ENCODE results near the gene NDC80. TPM values are rescaled to one million over a fixed set of nuclear protein-coding genes. Genes with fewer than 3 reads are reported as not detected.

Gene NDC80
- total RNA-seq, 4 donors from 2014 or later: 0.57 to 2.2 (median 2.0) TPM; not detected in 1

DNA sequence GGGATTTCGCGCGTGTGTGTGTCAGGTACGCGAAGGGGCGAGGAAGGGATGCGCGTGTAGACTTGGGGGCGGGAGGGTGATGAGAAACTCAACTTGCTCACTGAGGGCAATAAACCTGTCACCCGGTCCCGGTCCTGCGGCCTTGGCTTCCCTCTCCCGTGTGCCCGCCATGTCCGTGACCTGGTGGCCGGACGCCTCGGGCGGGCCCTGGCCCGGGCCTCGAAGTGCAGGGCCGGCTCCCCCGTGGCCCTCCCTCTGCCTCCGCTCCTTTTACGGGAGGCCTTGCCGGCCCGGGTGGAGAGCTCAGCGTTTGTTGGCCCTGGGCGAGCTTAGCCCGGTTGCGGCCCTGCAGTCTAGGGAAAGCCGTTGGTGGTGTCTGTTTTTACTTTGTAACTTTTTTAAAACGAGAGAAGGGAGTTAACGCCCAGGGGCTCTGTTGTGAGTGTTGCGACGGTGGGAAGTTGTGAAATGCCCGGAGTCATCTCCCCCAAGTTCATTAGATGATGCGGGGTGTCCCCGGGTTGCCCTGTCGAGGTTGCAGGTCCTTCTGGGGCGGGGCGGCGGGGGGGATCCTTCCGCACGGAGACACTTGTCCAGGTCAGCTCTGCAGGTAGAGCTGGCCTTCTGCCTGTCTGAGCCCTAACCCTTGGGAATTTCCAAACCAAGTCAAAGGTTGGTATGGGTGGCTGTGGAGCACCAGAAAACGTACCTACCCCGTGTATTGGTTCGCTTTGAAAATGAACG lies 85.1 kb downstream of the NDC80 start:
- TF ChIP-seq, protein P1, sequence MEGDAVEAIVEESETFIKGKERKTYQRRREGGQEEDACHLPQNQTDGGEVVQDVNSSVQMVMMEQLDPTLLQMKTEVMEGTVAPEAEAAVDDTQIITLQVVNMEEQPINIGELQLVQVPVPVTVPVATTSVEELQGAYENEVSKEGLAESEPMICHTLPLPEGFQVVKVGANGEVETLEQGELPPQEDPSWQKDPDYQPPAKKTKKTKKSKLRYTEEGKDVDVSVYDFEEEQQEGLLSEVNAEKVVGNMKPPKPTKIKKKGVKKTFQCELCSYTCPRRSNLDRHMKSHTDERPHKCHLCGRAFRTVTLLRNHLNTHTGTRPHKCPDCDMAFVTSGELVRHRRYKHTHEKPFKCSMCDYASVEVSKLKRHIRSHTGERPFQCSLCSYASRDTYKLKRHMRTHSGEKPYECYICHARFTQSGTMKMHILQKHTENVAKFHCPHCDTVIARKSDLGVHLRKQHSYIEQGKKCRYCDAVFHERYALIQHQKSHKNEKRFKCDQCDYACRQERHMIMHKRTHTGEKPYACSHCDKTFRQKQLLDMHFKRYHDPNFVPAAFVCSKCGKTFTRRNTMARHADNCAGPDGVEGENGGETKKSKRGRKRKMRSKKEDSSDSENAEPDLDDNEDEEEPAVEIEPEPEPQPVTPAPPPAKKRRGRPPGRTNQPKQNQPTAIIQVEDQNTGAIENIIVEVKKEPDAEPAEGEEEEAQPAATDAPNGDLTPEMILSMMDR (IDR thresholded peaks at IDR 0.05; ENCODE audit: low read depth): no peak

DNA sequence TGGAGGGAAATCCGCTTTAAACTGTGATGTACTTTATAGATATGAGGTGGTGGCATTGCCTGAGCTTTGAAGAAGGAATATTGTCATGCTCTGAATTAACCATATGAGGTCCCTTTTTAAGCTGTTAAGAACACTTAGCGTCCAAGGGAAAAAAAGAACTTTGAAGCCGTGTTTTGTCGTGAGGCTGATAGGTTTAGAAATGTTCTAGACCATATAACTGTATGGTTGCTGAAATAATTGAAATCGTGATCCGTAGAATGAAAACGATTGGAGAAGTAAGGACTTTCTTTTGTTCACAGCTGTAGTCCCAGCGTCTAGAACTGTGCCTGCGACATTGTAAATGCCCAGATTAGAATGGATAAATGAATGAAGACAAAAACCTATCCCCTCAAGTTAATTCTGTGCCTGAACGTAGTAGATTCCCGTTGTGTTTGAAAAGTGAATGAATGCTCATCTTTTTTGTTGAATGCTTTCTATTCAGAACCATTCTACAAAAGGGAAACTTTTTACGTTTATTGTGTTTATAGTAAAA lies 85.7 kb downstream of the NDC80 start:
- TF ChIP-seq, protein P1 (IDR thresholded peaks at IDR 0.05; ENCODE audit: low read depth): no peak

DNA sequence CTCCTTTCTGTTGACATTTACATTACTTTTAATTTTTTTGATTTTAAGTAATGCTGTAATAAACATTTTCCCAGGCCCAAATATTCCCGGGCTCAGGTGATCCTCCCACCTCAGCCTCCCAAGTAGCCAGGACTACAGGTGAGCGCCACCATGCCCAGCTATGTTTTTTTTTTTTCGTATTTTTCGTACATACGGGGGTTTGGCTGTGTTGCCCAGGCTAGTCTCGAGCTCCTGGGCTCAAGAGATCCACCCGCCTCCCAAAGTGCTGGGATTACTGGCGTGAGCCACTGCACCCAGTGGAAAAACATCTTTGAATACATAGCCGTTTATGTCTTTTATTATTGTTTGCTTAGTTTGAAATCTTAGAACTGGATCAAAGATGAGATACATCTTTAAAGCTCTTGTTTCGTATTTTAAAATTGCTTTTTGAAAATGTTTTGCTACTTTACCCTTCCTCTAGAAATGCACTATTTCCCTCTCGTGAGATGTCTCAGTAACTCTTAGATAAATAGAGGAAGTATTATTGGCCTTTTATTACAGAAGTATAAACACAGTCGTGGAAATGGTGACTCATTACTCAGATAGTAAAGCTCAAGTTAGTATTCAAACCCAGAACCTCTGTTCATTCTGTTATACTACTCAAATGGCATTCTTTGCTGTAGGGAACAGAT lies 86.6 kb downstream of the NDC80 start:
- TF ChIP-seq, protein P1 (IDR thresholded peaks at IDR 0.05; ENCODE audit: low read depth): no peak

DNA sequence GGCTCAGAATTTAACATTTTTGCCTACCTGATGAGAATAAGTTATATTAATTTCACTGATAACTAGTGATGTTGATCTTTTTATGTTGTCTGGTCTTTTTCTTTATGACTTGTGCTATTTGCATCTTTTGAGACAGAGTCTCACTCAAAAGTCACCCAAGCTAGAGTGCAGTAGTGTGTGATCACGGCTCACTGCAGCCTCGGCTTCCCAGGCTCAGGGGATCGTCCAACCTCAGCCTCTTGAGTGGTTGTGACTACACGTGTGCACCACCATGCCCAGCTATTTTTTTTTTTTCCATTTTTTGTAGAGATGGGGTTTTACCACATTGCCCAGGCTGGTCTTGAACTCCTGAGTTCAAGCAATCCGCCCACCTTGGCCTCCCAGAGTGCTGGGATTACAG lies 91.6 kb downstream of the NDC80 start:
- TF ChIP-seq, protein P1 (IDR thresholded peaks at IDR 0.05; ENCODE audit: low read depth): no peak

Small RNAs within 50 kb of the gene (small RNA-seq; reads per million reads assigned to genes)
- gene RF00019 (0.49 reads per million), gene RF01233 (not detected), gene RNU6-340P (not detected)

Other genes starting within 250 kb of the NDC80 start
- gene METTL4, start 52 bp upstream of the NDC80 start, total RNA-seq: 10 to 100 TPM in 1 of 4 donors, 1 to 10 TPM in 3; 7.3 to 10.3 (median 8.7) TPM
- gene SMCHD1, start 84.2 kb downstream of the NDC80 start, total RNA-seq: 100 to 1,000 TPM in 1 of 4 donors, 10 to 100 TPM in 3; 85.1 to 142 (median 91.7) TPM